Adipocyte (in vitro differentiated cells): ENCODE measurements around the gene SLC38A3.
"Not testable (repeated sequence)": the region's sequence is repeated elsewhere in the genome, so short reads cannot be mapped to it uniquely, and the experiment has no call there.

Source experiments
- DNase-seq: peaks from one replicate; pipeline ENCODE4 v3.0.0-alpha.2; 2015; ENCODE audit warnings: low read depth
- H3K27me3 ChIP-seq: replicated peaks from 2 replicates; pipeline ENCODE4 v1.7.0; 2013; ENCODE audit warnings: mild to moderate bottlenecking, low read length, moderate library complexity; ENCODE audit not compliant: control insufficient read depth, insufficient read depth
- H3K36me3 ChIP-seq: 2 replicates; pipeline ENCODE4 v1.7.0; 2013; ENCODE audit warnings: low read length, mild to moderate bottlenecking, moderate library complexity; ENCODE audit not compliant: control insufficient read depth, insufficient read depth, severe bottlenecking
- H3K4me1 ChIP-seq: 2 replicates; pipeline ENCODE4 v1.7.0; 2013; ENCODE audit warnings: mild to moderate bottlenecking, low read length, moderate library complexity; ENCODE audit not compliant: control insufficient read depth, insufficient read depth
- H3K4me3 ChIP-seq: 2 replicates; pipeline ENCODE4 v1.7.0; 2013; ENCODE audit warnings: mild to moderate bottlenecking, low read length, moderate library complexity
- H3K9ac ChIP-seq: 2 replicates; pipeline ENCODE4 v1.7.0; 2013; ENCODE audit warnings: mild to moderate bottlenecking, low read length, moderate library complexity
- H3K9me3 ChIP-seq: 2 replicates; pipeline ENCODE4 v1.7.0; 2013; ENCODE audit warnings: mild to moderate bottlenecking, low read length, moderate library complexity; ENCODE audit not compliant: control insufficient read depth

The SLC38A3 gene

DNA sequence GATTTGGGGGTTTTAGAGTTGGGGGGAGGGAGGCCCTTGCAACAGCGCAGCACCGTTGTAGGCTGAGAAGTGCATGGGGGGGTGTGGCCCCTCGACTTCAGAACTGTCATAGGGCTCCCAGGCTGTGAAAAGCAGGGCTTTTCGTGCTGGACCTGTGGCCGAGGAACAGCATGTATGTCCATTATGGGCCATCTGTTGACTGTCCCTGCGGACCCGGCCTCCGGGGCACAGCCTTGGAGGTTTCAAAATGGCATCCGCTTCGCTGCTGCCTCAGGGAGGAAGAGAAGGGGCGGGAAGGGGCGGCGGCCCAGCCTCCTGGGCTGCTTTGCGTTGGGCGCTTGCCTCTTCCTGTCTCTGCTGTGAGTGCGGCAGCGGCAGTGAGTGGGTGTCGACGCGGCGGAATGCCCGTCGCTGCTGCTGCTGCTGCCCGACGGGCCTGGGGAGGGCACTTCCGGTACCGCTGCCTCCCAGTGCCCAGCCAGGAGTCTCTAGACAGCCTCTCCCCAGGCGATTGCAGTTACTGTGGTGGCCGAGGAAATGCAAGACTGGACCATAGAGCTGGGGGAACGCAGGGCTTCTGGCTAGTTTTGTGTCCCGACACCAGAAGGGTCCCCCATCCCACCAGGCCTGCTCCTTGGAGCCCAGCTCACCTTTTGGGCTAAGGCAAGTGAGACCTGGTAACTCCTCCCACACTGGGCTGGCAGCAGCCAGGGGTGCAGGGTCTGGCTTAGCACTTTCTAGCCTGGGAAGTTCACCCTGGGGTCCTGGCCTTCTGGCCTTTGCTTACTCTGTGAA, 32.9 kb downstream of the SLC38A3 start:
- Histone ChIP-seq H3K9ac (peak overlapping the region; percentile 96), H3K4me3 (peak overlapping the region; percentile 94), H3K27me3 (no peaks in the 10 kb centered on the region), H3K4me1 (peaks cover 30% of the 10 kb centered on the region), H3K36me3 (no peaks in the 10 kb centered on the region), H3K9me3 (no peaks in the 10 kb centered on the region)
- DNase-seq, result peak; percentile 93

DNA sequence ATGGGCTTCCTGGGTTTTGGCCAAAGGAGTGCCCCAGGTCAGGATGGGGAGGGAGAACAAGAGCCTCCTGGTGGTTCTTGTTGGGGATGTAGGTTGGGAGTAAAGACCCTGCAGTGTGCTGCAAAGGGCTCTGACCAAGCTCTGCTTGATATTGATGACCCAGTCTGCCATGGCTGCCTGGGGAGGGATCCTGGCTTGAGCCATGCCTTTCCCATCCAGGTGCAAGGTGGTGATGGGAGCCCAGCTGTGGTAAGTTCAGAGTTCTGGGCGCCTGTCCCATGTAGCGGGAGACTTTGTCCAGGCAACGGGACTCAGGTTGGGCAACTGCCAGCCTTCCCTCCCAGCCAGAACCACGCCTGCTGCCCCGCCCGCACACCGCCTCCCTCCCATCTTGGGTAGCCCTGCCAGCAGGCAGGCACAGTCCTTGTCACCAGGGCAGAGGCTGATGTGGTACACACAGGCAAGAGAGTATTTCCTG, 33.5 kb downstream of the SLC38A3 start:
- H3K4me3 ChIP-seq, result peak overlapping the region; percentile 94
- no peaks in the 10 kb centered on the region for H3K27me3 ChIP-seq
- no peaks in the 10 kb centered on the region for H3K36me3 ChIP-seq
- H3K9ac ChIP-seq, result peak overlapping the region; percentile 96
- DNase-seq, result peak; percentile 43
- peaks cover 36% of the 10 kb centered on the region for H3K4me1 ChIP-seq
- H3K9me3 ChIP-seq, result no peaks in the 10 kb centered on the region

DNA sequence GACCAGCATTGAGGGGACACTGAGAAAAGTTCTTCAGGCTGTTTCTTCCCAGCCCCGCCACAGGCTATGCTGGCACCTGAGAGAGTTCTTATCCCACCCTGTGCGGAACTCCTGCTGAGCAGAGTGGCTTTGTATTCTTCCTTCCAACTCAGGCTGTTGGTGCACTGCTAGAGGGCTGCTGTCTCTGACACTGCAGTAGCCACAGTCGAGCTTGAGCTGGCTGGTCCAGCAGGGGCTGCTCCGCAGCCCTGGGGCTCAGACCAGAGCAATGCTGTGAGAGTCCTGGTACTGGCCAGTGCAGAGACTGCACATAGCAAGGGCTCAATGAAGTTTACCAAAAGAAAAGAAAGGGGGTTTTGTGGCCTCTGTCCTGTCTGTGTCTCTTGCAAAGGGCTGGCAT, 34.6 kb downstream of the SLC38A3 start:
- H3K36me3 ChIP-seq, result no peaks in the 10 kb centered on the region
- H3K9ac ChIP-seq, result peak overlapping the region; percentile 5
- DNase-seq, result no peak
- H3K4me3 ChIP-seq, result no peak overlapping the region
- H3K4me1 ChIP-seq, result peaks cover 39% of the 10 kb centered on the region
- no peaks in the 10 kb centered on the region for H3K9me3 ChIP-seq
- H3K27me3 ChIP-seq, result no peaks in the 10 kb centered on the region

DNA sequence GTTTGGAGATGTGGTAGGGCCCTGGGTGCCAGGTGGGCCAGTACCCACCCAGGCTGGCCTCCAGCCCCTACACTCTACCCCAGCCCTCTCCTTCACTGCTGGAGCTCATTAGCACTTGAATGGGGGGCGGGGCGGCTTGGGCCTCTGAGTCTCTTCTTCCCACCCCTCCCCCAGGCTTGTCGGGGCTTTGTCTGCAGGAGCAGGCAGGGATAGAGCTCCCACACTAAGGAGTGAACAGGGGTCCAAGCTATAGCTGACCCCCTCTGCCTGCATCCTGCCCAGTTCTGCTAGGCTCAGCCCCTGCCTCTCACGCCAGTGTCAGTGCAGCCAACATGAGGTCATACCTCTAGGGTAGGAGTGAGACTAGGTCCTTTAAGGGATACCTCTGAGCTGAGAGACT, 36.1 kb downstream of the SLC38A3 start:
- Histone ChIP-seq H3K9me3 (no peaks in the 10 kb centered on the region), H3K9ac (no peak overlapping the region), H3K4me3 (no peak overlapping the region), H3K4me1 (peaks cover 42% of the 10 kb centered on the region), H3K27me3 (no peaks in the 10 kb centered on the region), H3K36me3 (no peaks in the 10 kb centered on the region)
- no peak for DNase-seq

DNA sequence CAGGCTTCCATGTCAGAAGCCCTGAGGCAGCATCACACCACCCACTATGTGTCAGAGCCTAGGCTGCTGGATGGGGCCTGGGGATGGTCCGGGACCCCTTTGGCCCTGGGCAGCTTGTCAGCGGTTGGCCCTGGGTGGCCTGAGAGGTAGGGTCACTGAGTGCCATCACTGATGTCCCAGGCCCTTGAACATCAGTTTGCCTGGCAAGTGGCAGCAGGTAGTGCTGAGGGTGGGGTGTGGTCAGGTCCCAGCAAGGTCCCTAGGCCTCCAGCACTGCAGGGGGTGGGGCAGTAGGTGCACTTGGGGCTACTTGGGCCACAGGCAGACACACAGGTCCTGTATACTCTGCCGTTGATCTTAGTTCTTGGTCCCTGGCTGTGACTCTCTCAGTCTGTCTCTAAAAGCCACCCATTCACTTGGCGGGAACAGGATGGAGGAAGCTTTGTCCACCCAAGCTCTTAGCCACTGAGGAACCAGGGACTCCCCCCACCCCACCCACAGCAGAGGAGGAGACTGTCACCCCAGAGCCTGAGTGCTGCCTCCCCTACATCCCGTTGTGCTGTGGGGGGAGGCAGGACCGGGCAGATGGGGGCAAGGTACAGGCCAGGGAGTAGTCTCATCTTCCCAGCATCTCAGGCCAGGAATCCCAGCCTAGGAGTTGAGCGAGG, 36.8 kb downstream of the SLC38A3 start:
- no peak for DNase-seq
- peak overlapping the region; percentile 4 for H3K9ac ChIP-seq
- H3K27me3 ChIP-seq, result no peaks in the 10 kb centered on the region
- peaks cover 48% of the 10 kb centered on the region for H3K4me1 ChIP-seq
- no peaks in the 10 kb centered on the region for H3K9me3 ChIP-seq
- no peak overlapping the region for H3K4me3 ChIP-seq
- H3K36me3 ChIP-seq, result no peaks in the 10 kb centered on the region

DNA sequence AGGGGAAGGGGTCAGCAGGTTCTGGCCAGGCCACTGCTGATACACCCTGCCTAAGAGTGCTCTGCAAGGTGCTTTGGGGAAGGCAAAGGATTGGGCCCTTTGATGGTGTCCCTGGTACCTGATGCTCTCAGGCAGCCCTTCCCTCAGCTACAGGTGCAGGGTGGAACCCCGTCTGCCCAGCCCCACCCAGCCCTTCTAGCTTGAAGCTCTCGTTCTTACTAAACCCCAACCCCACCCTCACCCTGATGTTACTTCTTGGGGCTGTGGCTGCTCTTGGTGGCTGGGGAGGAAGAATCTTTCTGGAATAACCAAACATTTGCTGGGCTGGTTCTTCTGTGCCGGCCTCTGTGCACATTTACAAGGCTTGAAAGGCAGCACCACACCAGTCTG, 37.3 kb downstream of the SLC38A3 start:
- Histone ChIP-seq H3K27me3 (no peaks in the 10 kb centered on the region), H3K4me3 (no peak overlapping the region), H3K9me3 (no peaks in the 10 kb centered on the region), H3K4me1 (peaks cover 49% of the 10 kb centered on the region), H3K36me3 (no peaks in the 10 kb centered on the region), H3K9ac (peak overlapping the region; percentile 53)
- DNase-seq, result no peak

DNA sequence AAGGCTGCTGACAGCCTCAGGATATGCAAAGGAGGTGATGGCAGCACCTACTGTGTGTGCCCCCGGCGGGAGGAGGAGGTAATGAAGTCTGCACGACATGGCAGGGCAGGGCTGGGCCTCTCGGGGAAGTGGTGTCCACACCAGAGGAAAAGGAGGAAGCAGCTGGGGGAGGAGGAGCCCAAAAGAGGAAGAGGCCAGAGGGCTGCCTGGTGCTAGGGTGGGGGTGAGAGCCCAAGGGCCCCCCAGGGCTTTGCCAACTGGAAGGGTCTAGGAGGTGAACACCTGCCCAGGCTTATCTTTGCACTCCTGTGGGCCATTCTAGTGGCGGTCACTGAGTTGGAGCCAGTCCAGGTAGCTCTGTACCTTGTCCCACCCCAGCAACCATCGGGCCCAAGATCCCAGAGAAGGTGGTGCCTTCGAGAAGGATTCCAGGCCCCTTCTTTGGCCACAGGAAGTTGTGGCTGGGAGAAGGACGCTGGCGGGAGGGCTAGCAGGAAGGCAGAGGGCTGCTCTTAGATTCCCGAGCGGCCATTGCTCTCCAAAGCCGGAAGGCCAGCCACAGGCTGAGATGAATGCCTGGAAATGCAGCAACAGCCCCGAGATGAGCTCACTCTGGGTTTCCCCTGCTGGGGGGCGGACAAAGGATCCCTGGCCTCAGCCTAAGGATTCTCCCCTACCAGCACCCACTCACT, 37.9 kb downstream of the SLC38A3 start:
- Histone ChIP-seq H3K4me1 (peaks cover 50% of the 10 kb centered on the region), H3K9me3 (no peaks in the 10 kb centered on the region), H3K27me3 (no peaks in the 10 kb centered on the region), H3K9ac (peak overlapping the region; percentile 53), H3K36me3 (no peaks in the 10 kb centered on the region), H3K4me3 (no peak overlapping the region)
- DNase-seq, result no peak

DNA sequence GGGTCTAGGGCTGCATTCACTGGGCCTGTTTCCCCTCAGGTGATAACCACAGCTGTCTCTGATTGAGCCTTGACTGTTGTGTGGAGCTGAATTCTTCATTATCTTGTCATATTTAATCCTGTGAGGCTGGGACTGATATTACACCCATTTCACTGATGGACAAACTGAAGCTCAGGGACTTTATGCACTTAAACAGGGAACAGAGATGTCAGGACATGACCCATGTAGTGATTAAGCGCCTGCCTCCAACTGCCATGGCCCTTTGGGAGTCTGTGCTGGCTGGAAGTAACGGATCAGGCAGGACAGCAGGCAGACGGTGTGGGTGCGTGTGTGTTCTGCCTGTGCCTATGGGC, 38.4 kb downstream of the SLC38A3 start:
- Histone ChIP-seq H3K4me1 (peaks cover 51% of the 10 kb centered on the region), H3K9ac (peak overlapping the region; percentile 53), H3K36me3 (no peaks in the 10 kb centered on the region), H3K4me3 (no peak overlapping the region), H3K27me3 (no peaks in the 10 kb centered on the region), H3K9me3 (no peaks in the 10 kb centered on the region)
- no peak for DNase-seq

DNA sequence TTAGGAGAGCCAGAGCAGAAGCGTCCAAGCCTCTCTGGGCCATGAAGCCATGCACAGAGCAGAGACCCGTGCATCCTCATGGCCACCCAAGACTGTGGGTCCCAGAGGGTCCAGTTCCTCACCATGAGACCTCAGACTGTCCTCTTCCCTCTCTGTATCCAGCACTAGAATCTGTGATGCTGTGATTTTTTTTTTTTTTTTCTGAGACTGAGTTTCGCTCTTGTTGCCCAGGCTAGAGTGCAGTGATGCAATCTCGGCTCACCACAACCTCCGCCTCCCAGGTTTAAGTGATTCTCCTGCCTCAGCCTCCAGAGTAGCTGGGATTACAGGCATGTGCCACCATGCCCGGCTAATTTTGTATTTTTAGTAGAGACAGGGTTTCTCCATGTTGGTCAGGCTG, 39.7 kb downstream of the SLC38A3 start:
- H3K9me3 ChIP-seq, H3K9ac ChIP-seq, H3K36me3 ChIP-seq, H3K4me3 ChIP-seq, DNase-seq, H3K27me3 ChIP-seq: not testable (repeated sequence)
- peaks cover 55% of the 10 kb centered on the region for H3K4me1 ChIP-seq

DNA sequence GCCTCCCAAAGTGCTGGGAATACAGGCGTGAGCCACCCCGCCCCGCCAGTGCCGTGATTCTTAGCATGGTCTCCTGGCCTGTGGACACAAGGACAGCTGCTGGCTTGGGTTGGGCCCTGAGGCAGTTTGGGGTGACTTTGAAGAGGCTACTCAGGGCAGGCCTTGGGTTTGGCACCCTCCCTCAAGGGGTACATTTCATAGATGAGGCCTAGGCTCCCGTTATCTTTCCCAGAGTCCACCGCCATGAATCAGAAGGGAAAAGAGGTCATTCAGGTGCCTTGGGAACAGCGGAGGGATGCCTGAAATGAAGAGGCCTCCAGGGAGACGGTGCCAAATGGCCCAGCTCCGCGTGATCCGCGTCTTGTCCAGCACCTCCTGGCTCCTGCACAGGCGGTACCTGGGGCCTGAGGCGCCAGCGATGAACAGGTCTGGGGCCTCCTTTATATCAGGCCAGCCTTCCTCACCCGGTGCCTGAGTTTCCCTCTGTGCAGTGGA, 40.2 kb downstream of the SLC38A3 start:
- no peak for DNase-seq
- Histone ChIP-seq H3K4me3 (peak overlapping the region; percentile 64), H3K27me3 (no peaks in the 10 kb centered on the region), H3K4me1 (peaks cover 60% of the 10 kb centered on the region), H3K9me3 (no peaks in the 10 kb centered on the region), H3K36me3 (no peaks in the 10 kb centered on the region), H3K9ac (peak overlapping the region; percentile 80)

DNA sequence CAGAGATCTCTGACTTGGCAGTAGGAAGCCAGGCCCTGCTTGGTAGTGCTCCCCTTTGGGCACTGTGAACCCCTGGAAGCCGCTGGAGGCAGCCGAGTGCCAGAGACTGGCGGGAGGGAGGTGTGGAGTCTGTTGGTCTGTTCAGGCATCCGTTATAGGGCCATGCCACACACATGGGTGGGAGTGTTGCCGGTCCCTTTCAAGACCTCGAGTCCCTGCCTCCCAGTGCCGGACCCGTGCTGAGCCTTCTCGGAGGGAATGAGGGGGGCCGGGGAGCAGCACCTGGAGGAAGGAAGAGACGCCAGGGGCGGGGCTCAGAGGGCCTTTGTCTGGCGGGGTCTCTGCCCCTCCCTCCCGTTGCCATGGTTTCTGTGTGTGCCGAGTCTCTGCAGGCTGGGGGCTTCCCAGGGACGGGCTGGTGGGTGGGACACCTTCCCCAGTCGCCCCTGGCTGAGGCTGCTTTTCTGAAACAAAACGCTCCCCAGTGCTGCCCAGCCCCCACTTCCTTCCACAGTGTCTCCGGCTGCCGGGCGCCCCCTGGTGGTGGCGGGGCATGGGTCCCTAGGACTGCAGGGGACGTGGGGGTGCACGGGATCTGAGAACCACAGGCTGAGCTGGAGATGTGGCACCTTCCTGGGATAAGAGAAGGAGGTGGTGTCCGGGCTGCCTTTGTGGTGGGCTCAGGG, 40.9 kb downstream of the SLC38A3 start:
- peak overlapping the region; percentile 80 for H3K9ac ChIP-seq
- H3K9me3 ChIP-seq, result no peaks in the 10 kb centered on the region
- peaks cover 61% of the 10 kb centered on the region for H3K4me1 ChIP-seq
- DNase-seq, result peak; percentile 97
- H3K4me3 ChIP-seq, result peak overlapping the region; percentile 64
- no peaks in the 10 kb centered on the region for H3K27me3 ChIP-seq
- no peaks in the 10 kb centered on the region for H3K36me3 ChIP-seq
